Measurements from ENCODE around the gene GOLGA5.

DNA sequence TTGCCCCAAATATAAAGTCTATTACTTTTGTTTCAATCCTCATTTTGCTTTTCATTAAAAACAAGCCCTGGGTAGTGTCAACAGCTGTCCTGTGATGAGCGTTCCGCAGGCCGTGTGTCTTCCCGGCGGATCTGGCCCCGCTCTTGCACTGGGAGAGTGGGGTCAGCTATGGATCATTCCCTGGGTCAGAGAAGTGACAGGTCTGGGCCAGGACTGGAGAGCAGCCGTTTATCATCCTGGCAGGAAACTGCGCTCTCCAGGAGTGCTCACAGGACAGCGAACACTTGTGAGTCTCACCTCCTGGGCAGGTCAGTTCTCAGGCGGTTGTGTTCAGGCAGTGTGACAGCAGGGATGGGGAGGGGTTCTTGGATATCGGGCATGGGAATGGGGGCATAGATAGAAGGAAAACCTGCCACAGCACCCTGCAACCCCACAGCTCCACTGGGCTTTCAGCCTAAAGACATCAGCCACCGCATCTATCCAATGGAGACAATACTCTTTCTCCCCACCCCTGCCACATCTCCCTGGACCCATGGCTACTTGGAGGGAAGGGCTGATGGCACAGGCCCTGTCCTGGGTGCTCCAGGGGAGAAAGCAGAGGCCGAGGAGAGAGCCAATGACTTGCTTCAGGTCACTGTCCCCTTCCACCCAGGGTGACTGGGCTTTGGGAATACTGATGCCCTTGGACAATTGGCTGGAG lies 81.0 kb downstream of the GOLGA5 start:
- TF ChIP-seq, protein P1, sequence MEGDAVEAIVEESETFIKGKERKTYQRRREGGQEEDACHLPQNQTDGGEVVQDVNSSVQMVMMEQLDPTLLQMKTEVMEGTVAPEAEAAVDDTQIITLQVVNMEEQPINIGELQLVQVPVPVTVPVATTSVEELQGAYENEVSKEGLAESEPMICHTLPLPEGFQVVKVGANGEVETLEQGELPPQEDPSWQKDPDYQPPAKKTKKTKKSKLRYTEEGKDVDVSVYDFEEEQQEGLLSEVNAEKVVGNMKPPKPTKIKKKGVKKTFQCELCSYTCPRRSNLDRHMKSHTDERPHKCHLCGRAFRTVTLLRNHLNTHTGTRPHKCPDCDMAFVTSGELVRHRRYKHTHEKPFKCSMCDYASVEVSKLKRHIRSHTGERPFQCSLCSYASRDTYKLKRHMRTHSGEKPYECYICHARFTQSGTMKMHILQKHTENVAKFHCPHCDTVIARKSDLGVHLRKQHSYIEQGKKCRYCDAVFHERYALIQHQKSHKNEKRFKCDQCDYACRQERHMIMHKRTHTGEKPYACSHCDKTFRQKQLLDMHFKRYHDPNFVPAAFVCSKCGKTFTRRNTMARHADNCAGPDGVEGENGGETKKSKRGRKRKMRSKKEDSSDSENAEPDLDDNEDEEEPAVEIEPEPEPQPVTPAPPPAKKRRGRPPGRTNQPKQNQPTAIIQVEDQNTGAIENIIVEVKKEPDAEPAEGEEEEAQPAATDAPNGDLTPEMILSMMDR (IDR thresholded peaks at IDR 0.05; ENCODE audit: borderline replicate concordance, extremely low read depth, low read length, poor library complexity, severe bottlenecking): no peak
- no peak for TF ChIP-seq EZH2 (IDR thresholded peaks at IDR 0.05; ENCODE audit: borderline replicate concordance, low read depth, low read length, severe bottlenecking)
